WTC11 (cell line): ENCODE results near the gene MARCHF7. TPM values are rescaled to one million over a fixed set of nuclear protein-coding genes. Genes with fewer than 3 reads are reported as not detected.

Source experiments
- ATAC-seq: fragments of 200-7000 bp; cut with Tn5 transposase; 2 replicates; pipeline ENCODE4 v1.10.0; 2021; ENCODE audit warnings: mild to moderate bottlenecking, moderate library complexity
- CTCF ChIA-PET: fragments of 300-600 bp; sonication (Branson Sonifier 250); formaldehyde crosslinking; loops from one replicate; lab custom pipeline; 2021; ENCODE audit warnings: antibody characterized with exemption; lab: Charles Lee
- POLR2A ChIA-PET: fragments of 350-600 bp; sonication (Branson Sonifier 250); formaldehyde crosslinking; loops from one replicate; lab custom pipeline; 2021; ENCODE audit warnings: antibody characterized with exemption; lab: Charles Lee
- DNase-seq: peaks from one replicate; pipeline ENCODE4 v3.0.0; 2021; ENCODE audit warnings: low spot score
- H3K27ac Mint-ChIP-seq: 2 replicates; pipeline ENCODE4 v1.8.0; 2021; ENCODE audit warnings: mixed read lengths
- H3K27me3 Mint-ChIP-seq: 2 replicates; pipeline ENCODE4 v1.8.0; 2021; ENCODE audit warnings: low read depth, mild to moderate bottlenecking, moderate library complexity, mixed read lengths
- H3K36me3 Mint-ChIP-seq: 2 replicates; pipeline ENCODE4 v1.8.0; 2021; ENCODE audit warnings: mixed read lengths
- H3K4me1 Mint-ChIP-seq: 2 replicates; pipeline ENCODE4 v1.8.0; 2022; ENCODE audit warnings: mixed read lengths
- H3K4me3 Mint-ChIP-seq: 2 replicates; pipeline ENCODE4 v1.8.0; 2021; ENCODE audit warnings: mild to moderate bottlenecking, moderate library complexity, mixed read lengths
- H3K9me3 Mint-ChIP-seq: 2 replicates; pipeline ENCODE4 v1.8.0; 2021; ENCODE audit warnings: mixed read lengths
- CREB1 ChIP-seq: sonication (generic); formaldehyde crosslinking; IDR thresholded peaks from 2 replicates; pipeline ENCODE4 v1.8.0; 2023; ENCODE audit warnings: mild to moderate bottlenecking, missing genetic modification reagents
- FOXP1 ChIP-seq: sonication (generic); formaldehyde crosslinking; IDR thresholded peaks from 2 replicates; pipeline ENCODE4 v1.8.0; 2022; ENCODE audit warnings: missing genetic modification reagents, mild to moderate bottlenecking, moderate library complexity, borderline replicate concordance
- IRF2 ChIP-seq: sonication (generic); formaldehyde crosslinking; IDR thresholded peaks from 2 replicates; pipeline ENCODE4 v1.8.0; 2022; ENCODE audit warnings: low read depth, missing genetic modification reagents, borderline replicate concordance
- ZMAT4 ChIP-seq: fragments of 250-450 bp; sonication (Bioruptor Pico); IDR thresholded peaks from 2 replicates; pipeline ENCODE4 v1.9.0; 2021; ENCODE audit warnings: mild to moderate bottlenecking
- ZNF263 ChIP-seq: sonication (generic); formaldehyde crosslinking; IDR thresholded peaks from 2 replicates; pipeline ENCODE4 v1.8.1; 2022; ENCODE audit warnings: low read depth, mild to moderate bottlenecking, moderate library complexity, missing genetic modification reagents
- ZNF281 ChIP-seq: sonication (generic); formaldehyde crosslinking; IDR thresholded peaks from 2 replicates; pipeline ENCODE4 v1.8.0; 2023; ENCODE audit warnings: mild to moderate bottlenecking, missing genetic modification reagents
- total RNA-seq: library from RNA; stranded (reverse); gene quantifications from 3 replicates; pipeline ENCODE4 v1.2.3, GENCODE V29; 2021
- TF ChIP-seq, protein P1 (sequence below): sonication (generic); formaldehyde crosslinking; IDR thresholded peaks from 2 replicates; pipeline ENCODE4 v1.8.1; 2023; ENCODE audit warnings: mild to moderate bottlenecking, missing genetic modification reagents, borderline replicate concordance
- TF ChIP-seq, protein P2 (sequence below): sonication (generic); formaldehyde crosslinking; IDR thresholded peaks from 2 replicates; pipeline ENCODE4 v1.8.1; 2022; ENCODE audit warnings: low read depth, missing genetic modification reagents, borderline replicate concordance
- TF ChIP-seq, protein P3 (sequence below): sonication (generic); formaldehyde crosslinking; IDR thresholded peaks from 2 replicates; pipeline ENCODE4 v1.8.0; 2022; ENCODE audit warnings: mild to moderate bottlenecking, missing genetic modification reagents
- TF ChIP-seq, protein P4 (sequence below): sonication (generic); formaldehyde crosslinking; IDR thresholded peaks from 2 replicates; pipeline ENCODE4 v1.8.1; 2022; ENCODE audit warnings: mild to moderate bottlenecking, missing genetic modification reagents, moderate library complexity, borderline replicate concordance
- TF ChIP-seq, protein P5 (sequence below): sonication (generic); formaldehyde crosslinking; IDR thresholded peaks from 2 replicates; pipeline ENCODE4 v1.8.0; 2023; ENCODE audit warnings: missing genetic modification reagents, mild to moderate bottlenecking, borderline replicate concordance

The MARCHF7 gene
- total RNA-seq, 1 experiment from 2014 or later: 84.0 TPM

DNA sequence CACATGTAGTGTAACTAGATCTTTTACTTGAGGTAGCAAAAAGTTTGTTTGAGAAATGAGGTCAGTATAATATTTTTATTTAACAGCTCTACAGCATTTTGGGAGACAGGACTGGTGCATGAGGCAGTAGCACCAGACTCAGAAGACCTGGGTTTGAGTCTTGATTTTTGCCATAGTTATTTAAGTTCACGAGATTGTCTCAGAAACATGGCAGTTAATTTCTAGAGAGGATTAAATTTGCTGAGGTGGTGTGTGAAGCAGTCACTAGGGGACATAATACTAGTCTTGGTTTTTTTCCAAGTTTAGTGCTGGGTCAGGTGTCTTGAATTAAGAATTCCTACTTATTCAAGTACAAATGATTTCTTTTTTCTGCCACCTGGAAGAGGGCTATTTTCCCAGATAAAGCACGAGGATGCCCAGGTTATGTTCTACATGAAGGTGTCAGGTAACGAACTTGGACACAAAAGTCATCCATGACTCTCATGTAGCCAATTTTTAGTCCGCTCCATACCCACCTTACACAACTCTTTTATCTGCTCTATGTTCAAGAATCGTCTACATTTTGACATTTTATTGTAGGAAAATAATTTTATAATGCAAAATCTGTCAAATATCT lies 1.4 kb downstream of the MARCHF7 start:
- TF ChIP-seq, protein P1, sequence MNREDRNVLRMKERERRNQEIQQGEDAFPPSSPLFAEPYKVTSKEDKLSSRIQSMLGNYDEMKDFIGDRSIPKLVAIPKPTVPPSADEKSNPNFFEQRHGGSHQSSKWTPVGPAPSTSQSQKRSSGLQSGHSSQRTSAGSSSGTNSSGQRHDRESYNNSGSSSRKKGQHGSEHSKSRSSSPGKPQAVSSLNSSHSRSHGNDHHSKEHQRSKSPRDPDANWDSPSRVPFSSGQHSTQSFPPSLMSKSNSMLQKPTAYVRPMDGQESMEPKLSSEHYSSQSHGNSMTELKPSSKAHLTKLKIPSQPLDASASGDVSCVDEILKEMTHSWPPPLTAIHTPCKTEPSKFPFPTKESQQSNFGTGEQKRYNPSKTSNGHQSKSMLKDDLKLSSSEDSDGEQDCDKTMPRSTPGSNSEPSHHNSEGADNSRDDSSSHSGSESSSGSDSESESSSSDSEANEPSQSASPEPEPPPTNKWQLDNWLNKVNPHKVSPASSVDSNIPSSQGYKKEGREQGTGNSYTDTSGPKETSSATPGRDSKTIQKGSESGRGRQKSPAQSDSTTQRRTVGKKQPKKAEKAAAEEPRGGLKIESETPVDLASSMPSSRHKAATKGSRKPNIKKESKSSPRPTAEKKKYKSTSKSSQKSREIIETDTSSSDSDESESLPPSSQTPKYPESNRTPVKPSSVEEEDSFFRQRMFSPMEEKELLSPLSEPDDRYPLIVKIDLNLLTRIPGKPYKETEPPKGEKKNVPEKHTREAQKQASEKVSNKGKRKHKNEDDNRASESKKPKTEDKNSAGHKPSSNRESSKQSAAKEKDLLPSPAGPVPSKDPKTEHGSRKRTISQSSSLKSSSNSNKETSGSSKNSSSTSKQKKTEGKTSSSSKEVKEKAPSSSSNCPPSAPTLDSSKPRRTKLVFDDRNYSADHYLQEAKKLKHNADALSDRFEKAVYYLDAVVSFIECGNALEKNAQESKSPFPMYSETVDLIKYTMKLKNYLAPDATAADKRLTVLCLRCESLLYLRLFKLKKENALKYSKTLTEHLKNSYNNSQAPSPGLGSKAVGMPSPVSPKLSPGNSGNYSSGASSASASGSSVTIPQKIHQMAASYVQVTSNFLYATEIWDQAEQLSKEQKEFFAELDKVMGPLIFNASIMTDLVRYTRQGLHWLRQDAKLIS (CRISPR knock-in tag): no peak
- no peak for TF ChIP-seq IRF2 (CRISPR knock-in tag)
- no peak for TF ChIP-seq CREB1 (CRISPR knock-in tag)
- TF ChIP-seq ZNF281 (CRISPR knock-in tag): no peak
- TF ChIP-seq, protein P2, sequence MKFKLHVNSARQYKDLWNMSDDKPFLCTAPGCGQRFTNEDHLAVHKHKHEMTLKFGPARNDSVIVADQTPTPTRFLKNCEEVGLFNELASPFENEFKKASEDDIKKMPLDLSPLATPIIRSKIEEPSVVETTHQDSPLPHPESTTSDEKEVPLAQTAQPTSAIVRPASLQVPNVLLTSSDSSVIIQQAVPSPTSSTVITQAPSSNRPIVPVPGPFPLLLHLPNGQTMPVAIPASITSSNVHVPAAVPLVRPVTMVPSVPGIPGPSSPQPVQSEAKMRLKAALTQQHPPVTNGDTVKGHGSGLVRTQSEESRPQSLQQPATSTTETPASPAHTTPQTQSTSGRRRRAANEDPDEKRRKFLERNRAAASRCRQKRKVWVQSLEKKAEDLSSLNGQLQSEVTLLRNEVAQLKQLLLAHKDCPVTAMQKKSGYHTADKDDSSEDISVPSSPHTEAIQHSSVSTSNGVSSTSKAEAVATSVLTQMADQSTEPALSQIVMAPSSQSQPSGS (CRISPR knock-in tag): no peak
- TF ChIP-seq, protein P3, sequence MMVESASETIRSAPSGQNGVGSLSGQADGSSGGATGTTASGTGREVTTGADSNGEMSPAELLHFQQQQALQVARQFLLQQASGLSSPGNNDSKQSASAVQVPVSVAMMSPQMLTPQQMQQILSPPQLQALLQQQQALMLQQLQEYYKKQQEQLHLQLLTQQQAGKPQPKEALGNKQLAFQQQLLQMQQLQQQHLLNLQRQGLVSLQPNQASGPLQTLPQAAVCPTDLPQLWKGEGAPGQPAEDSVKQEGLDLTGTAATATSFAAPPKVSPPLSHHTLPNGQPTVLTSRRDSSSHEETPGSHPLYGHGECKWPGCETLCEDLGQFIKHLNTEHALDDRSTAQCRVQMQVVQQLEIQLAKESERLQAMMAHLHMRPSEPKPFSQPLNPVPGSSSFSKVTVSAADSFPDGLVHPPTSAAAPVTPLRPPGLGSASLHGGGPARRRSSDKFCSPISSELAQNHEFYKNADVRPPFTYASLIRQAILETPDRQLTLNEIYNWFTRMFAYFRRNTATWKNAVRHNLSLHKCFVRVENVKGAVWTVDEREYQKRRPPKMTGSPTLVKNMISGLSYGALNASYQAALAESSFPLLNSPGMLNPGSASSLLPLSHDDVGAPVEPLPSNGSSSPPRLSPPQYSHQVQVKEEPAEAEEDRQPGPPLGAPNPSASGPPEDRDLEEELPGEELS (CRISPR knock-in tag): no peak
- TF ChIP-seq, protein P4, sequence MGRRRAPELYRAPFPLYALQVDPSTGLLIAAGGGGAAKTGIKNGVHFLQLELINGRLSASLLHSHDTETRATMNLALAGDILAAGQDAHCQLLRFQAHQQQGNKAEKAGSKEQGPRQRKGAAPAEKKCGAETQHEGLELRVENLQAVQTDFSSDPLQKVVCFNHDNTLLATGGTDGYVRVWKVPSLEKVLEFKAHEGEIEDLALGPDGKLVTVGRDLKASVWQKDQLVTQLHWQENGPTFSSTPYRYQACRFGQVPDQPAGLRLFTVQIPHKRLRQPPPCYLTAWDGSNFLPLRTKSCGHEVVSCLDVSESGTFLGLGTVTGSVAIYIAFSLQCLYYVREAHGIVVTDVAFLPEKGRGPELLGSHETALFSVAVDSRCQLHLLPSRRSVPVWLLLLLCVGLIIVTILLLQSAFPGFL (CRISPR knock-in tag): no peak
- TF ChIP-seq FOXP1: no peak
- no peak for TF ChIP-seq ZMAT4 (CRISPR knock-in tag)
- CTCF ChIA-PET: no interaction called here
- Mint-ChIP-seq H3K9me3 (no peaks in the 10 kb centered on the region), H3K4me3 (peak overlapping the region; percentile 99), H3K27me3 (no peaks in the 10 kb centered on the region), H3K4me1 (peaks cover 48% of the 10 kb centered on the region), H3K36me3 (peaks cover 23% of the 10 kb centered on the region), H3K27ac (peak overlapping the region; percentile 87)
- DNase-seq: no peak
- ATAC-seq: no peak
- POLR2A ChIA-PET: interaction anchor here (4.2 kb wide), 1 partner anchor 98 kb away, joined by 73 read pairs; the partner anchor contains the start of gene BAZ2B

GRCh38 chr2:159714247-159714930 lies 2.1 kb downstream of the MARCHF7 start:
- Mint-ChIP-seq H3K4me3 (peak overlapping the region; percentile 99), H3K36me3 (peaks cover 25% of the 10 kb centered on the region), H3K27me3 (no peaks in the 10 kb centered on the region), H3K4me1 (peaks cover 50% of the 10 kb centered on the region), H3K9me3 (no peaks in the 10 kb centered on the region), H3K27ac (no peak overlapping the region)
- ChIA-PET CTCF (interaction anchor here (0.7 kb wide), 1 partner anchor 596 kb away, joined by 3 read pairs; no protein-coding TSS in a partner anchor), POLR2A (interaction anchor here (4.2 kb wide), 1 partner anchor 99 kb away, joined by 73 read pairs; the partner anchor contains the start of gene BAZ2B)
- no peak for ATAC-seq
- DNase-seq: no peak
- TF ChIP-seq, protein P2 (CRISPR knock-in tag): no peak
- TF ChIP-seq, protein P5, sequence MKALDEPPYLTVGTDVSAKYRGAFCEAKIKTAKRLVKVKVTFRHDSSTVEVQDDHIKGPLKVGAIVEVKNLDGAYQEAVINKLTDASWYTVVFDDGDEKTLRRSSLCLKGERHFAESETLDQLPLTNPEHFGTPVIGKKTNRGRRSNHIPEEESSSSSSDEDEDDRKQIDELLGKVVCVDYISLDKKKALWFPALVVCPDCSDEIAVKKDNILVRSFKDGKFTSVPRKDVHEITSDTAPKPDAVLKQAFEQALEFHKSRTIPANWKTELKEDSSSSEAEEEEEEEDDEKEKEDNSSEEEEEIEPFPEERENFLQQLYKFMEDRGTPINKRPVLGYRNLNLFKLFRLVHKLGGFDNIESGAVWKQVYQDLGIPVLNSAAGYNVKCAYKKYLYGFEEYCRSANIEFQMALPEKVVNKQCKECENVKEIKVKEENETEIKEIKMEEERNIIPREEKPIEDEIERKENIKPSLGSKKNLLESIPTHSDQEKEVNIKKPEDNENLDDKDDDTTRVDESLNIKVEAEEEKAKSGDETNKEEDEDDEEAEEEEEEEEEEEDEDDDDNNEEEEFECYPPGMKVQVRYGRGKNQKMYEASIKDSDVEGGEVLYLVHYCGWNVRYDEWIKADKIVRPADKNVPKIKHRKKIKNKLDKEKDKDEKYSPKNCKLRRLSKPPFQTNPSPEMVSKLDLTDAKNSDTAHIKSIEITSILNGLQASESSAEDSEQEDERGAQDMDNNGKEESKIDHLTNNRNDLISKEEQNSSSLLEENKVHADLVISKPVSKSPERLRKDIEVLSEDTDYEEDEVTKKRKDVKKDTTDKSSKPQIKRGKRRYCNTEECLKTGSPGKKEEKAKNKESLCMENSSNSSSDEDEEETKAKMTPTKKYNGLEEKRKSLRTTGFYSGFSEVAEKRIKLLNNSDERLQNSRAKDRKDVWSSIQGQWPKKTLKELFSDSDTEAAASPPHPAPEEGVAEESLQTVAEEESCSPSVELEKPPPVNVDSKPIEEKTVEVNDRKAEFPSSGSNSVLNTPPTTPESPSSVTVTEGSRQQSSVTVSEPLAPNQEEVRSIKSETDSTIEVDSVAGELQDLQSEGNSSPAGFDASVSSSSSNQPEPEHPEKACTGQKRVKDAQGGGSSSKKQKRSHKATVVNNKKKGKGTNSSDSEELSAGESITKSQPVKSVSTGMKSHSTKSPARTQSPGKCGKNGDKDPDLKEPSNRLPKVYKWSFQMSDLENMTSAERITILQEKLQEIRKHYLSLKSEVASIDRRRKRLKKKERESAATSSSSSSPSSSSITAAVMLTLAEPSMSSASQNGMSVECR (CRISPR knock-in tag): no peak
- no peak for TF ChIP-seq ZNF263 (CRISPR knock-in tag)
